H9 (cell line): ENCODE measurements around the gene WDR48. TPM values are rescaled to one million over a fixed set of nuclear protein-coding genes. Genes with fewer than 3 reads are reported as not detected.
A peak's percentile ranks its signal among the peaks of the same experiment; 100 is the strongest.

Experiments used
- DNase-seq: peaks from one replicate; pipeline ENCODE4 v3.0.0-alpha.2; 2017
- H2AFZ ChIP-seq: one replicate; pipeline ENCODE4 v1.6.1; 2013; ENCODE audit warnings: mild to moderate bottlenecking, low read length, control low read depth, moderate library complexity
- H2AK5ac ChIP-seq: 2 replicates; pipeline ENCODE4 v1.6.1; 2013; ENCODE audit warnings: low read length, control low read depth, mixed read lengths; ENCODE audit not compliant: insufficient read length
- H2BK120ac ChIP-seq: one replicate; pipeline ENCODE4 v1.6.1; 2013; ENCODE audit warnings: low read depth, mild to moderate bottlenecking, low read length, control low read depth, inconsistent platforms; ENCODE audit not compliant: poor library complexity, severe bottlenecking
- H2BK12ac ChIP-seq: 2 replicates; pipeline ENCODE4 v1.6.1; 2013; ENCODE audit warnings: low read length, control low read depth, mixed read lengths, low read depth; ENCODE audit not compliant: insufficient read length
- H2BK15ac ChIP-seq: 2 replicates; pipeline ENCODE4 v1.6.1; 2013; ENCODE audit warnings: low read depth, low read length, control low read depth
- H2BK20ac ChIP-seq: one replicate; pipeline ENCODE4 v1.6.1; 2013; ENCODE audit warnings: low read depth, mild to moderate bottlenecking, low read length, control low read depth, inconsistent platforms; ENCODE audit not compliant: poor library complexity, severe bottlenecking
- H2BK5ac ChIP-seq: 2 replicates; pipeline ENCODE4 v1.6.1; 2013; ENCODE audit warnings: low read length, control low read depth, mixed read lengths; ENCODE audit not compliant: insufficient read length
- H3K14ac ChIP-seq: 2 replicates; pipeline ENCODE4 v1.6.1; 2013; ENCODE audit warnings: low read length, control low read depth; ENCODE audit not compliant: insufficient read depth
- H3K18ac ChIP-seq: 2 replicates; pipeline ENCODE4 v1.6.1; 2013; ENCODE audit warnings: low read depth, mild to moderate bottlenecking, mixed read lengths, low read length, control low read depth; ENCODE audit not compliant: insufficient read length
- H3K23ac ChIP-seq: 2 replicates; pipeline ENCODE4 v1.6.1; 2013; ENCODE audit warnings: low read length, control low read depth, mixed read lengths, low read depth; ENCODE audit not compliant: insufficient read length
- H3K23me2 ChIP-seq: 2 replicates; pipeline ENCODE4 v1.6.1; 2013; ENCODE audit warnings: low read depth, mild to moderate bottlenecking, mixed read lengths, low read length, control low read depth; ENCODE audit not compliant: insufficient read length, poor library complexity, severe bottlenecking
- H3K27ac ChIP-seq: 2 replicates; pipeline ENCODE4 v1.5.1; 2013; ENCODE audit warnings: low read length, control low read depth, mixed read lengths, low read depth; ENCODE audit not compliant: insufficient read length
- H3K27me3 ChIP-seq: 2 replicates; pipeline ENCODE4 v1.6.1; 2013; ENCODE audit warnings: low read length, control low read depth, inconsistent platforms; ENCODE audit not compliant: insufficient read depth
- H3K4ac ChIP-seq: 2 replicates; pipeline ENCODE4 v1.6.1; 2013; ENCODE audit warnings: low read depth, mild to moderate bottlenecking, control low read depth, inconsistent platforms, low read length, moderate library complexity
- H3K4me1 ChIP-seq: 2 replicates; pipeline ENCODE4 v1.6.1; 2013; ENCODE audit warnings: low read length, control low read depth, inconsistent platforms; ENCODE audit not compliant: insufficient read depth
- H3K4me2 ChIP-seq: 2 replicates; pipeline ENCODE4 v1.6.1; 2013; ENCODE audit warnings: low read length, control low read depth, mixed read lengths; ENCODE audit not compliant: insufficient read length, insufficient read depth
- H3K56ac ChIP-seq: 2 replicates; pipeline ENCODE4 v1.6.1; 2013; ENCODE audit warnings: low read depth, mild to moderate bottlenecking, mixed read lengths, low read length, control low read depth; ENCODE audit not compliant: insufficient read length
- H3K79me1 ChIP-seq: 2 replicates; pipeline ENCODE4 v1.6.1; 2013; ENCODE audit warnings: low read depth, mild to moderate bottlenecking, moderate library complexity, low read length, control low read depth, inconsistent platforms; ENCODE audit not compliant: insufficient read depth, poor library complexity, severe bottlenecking
- H3K79me2 ChIP-seq: 2 replicates; pipeline ENCODE4 v1.6.1; 2013; ENCODE audit warnings: low read length, control low read depth, inconsistent platforms; ENCODE audit not compliant: insufficient read depth
- H3K9ac ChIP-seq: 2 replicates; pipeline ENCODE4 v1.6.1; 2013; ENCODE audit warnings: low read length, control low read depth, mixed read lengths; ENCODE audit not compliant: insufficient read length; ENCODE audit errors: extremely low read depth
- H3K9me3 ChIP-seq: one replicate; pipeline ENCODE4 v1.6.1; 2013; ENCODE audit warnings: low read depth, low read length, inconsistent platforms; ENCODE audit not compliant: control insufficient read depth
- H3T11ph ChIP-seq: one replicate; pipeline ENCODE4 v1.6.1; 2013; ENCODE audit warnings: mild to moderate bottlenecking, low read length, control low read depth, inconsistent platforms
- H4K20me1 ChIP-seq: one replicate; pipeline ENCODE4 v1.6.1; 2013; ENCODE audit not compliant: control insufficient read depth, insufficient read length, insufficient read depth
- H4K5ac ChIP-seq: 2 replicates; pipeline ENCODE4 v1.6.1; 2013; ENCODE audit warnings: low read depth, mild to moderate bottlenecking, mixed read lengths, low read length, control low read depth; ENCODE audit not compliant: insufficient read length
- H4K8ac ChIP-seq: replicated peaks from 2 replicates; pipeline ENCODE4 v1.6.1; 2013; ENCODE audit warnings: low read length, control low read depth, mixed read lengths, low read depth; ENCODE audit not compliant: insufficient read length
- H4K91ac ChIP-seq: 2 replicates; pipeline ENCODE4 v1.6.1; 2013; ENCODE audit warnings: low read depth, mild to moderate bottlenecking, moderate library complexity, mixed read lengths, low read length, control low read depth; ENCODE audit not compliant: insufficient read length
- H3K27ac Mint-ChIP-seq, 3 experiments: 2 replicates in 2 of 3; 3 replicates in 1 of 3; pipeline ENCODE4 v1.8.0; 2020 to 2021; ENCODE audit warnings: mixed read lengths in 3 of 3, mild to moderate bottlenecking in 1 of 3, moderate library complexity in 1 of 3
- H3K27me3 Mint-ChIP-seq: 2 replicates; pipeline ENCODE4 v1.8.0; 2021; ENCODE audit warnings: low read depth, mild to moderate bottlenecking, moderate library complexity, mixed read lengths
- H3K36me3 Mint-ChIP-seq, 3 experiments: 2 replicates in 2 of 3; 3 replicates in 1 of 3; pipeline ENCODE4 v1.8.0; 2020 to 2021; ENCODE audit warnings: low read depth in 3 of 3, mixed read lengths in 3 of 3; ENCODE audit not compliant: insufficient read depth in 1 of 3
- H3K4me1 Mint-ChIP-seq, 2 experiments: 2 replicates each; pipeline ENCODE4 v1.8.0; 2020; ENCODE audit warnings: mixed read lengths in 2 of 2
- H3K4me3 Mint-ChIP-seq, 2 experiments: 2 replicates in 1 of 2; 3 replicates in 1 of 2; pipeline ENCODE4 v1.8.0; 2020 to 2021; ENCODE audit warnings: mild to moderate bottlenecking in 2 of 2, mixed read lengths in 2 of 2, moderate library complexity in 1 of 2
- H3K9me3 Mint-ChIP-seq, 2 experiments: 2 replicates in 1 of 2; 3 replicates in 1 of 2; pipeline ENCODE4 v1.8.0; 2020; ENCODE audit warnings: mild to moderate bottlenecking in 2 of 2, mixed read lengths in 2 of 2, moderate library complexity in 1 of 2
- CTCF ChIP-seq: fragments of 200-600 bp; sonication (generic); conservative IDR thresholded peaks from 3 replicates; pipeline ENCODE4 v1.8.0; 2021; ENCODE audit warnings: antibody characterized with exemption, mild to moderate bottlenecking
- WGBS: extraction: QIAGEN DNeasy Blood & Tissue Kit; methylation state at CpG from one replicate; pipeline ENCODE4 v1.1.7; 2013; ENCODE audit warnings: missing lambda C conversion rate, low lambda C conversion rate, mixed read lengths; ENCODE audit not compliant: insufficient read length; ENCODE audit errors: extremely low coverage; 5-methylcytosine and 5-hydroxymethylcytosine counted together
- total RNA-seq: library from RNA; stranded (reverse); gene quantifications from 2 replicates; pipeline ENCODE4 v1.2.1, GENCODE V29; 2021

Gene WDR48
- total RNA-seq, 1 experiment from 2014 or later, result 52.7 TPM

DNA sequence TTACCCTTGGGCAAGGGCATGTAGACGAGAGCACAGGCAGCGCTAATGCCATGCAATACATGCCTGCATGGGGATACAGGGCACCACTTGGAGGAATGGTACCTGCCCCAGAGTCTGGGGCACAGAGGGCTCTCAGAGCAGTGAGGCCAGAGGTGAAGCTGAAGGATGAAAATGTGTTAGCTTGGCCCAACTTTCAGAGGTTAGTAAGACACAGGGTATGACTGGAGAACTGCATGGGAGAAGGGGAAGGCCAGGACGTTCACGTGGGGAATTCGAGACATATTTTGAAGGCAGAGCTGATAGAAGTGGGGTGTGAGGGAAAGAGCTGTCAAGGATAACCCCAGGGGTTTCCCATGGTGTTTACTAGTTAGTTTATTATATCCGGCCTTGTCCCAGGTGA lies 82.0 kb downstream of the WDR48 start:
- no peaks in the 10 kb centered on the region for H3K79me2 ChIP-seq
- Mint-ChIP-seq H3K4me1 (peaks cover 2 to 5% of the 10 kb centered on the region in 2 experiments; a peak in 1 of 4 replicates), H3K4me3 (no peak overlapping the region)

More for the DNA sequence above, 82.0 kb downstream of the WDR48 start:
- Histone ChIP-seq H2BK120ac (no peak overlapping the region), H3K56ac (no peak overlapping the region), H3K4me1 (no peaks in the 10 kb centered on the region), H4K5ac (no peak overlapping the region), H2BK5ac (no peak overlapping the region), H3K9ac (no peak overlapping the region), H3T11ph (no peak overlapping the region), H3K4me2 (no peak overlapping the region), H3K27ac (no peak overlapping the region), H3K14ac (no peak overlapping the region), H4K8ac (no peak overlapping the region), H2BK12ac (no peak overlapping the region), H4K91ac (no peak overlapping the region), H3K27me3 (no peaks in the 10 kb centered on the region), H3K23me2 (no peaks in the 10 kb centered on the region), H3K4ac (no peak overlapping the region), H4K20me1 (no peaks in the 10 kb centered on the region), H3K23ac (no peak overlapping the region), H3K9me3 (no peaks in the 10 kb centered on the region), H2BK20ac (no peak overlapping the region), H2AK5ac (no peak overlapping the region), H3K18ac (no peak overlapping the region), H2AFZ (no peak overlapping the region), H3K79me1 (no peaks in the 10 kb centered on the region), H2BK15ac (no peak overlapping the region)
- H3K9me3 Mint-ChIP-seq, result no peaks in the 10 kb centered on the region
- H3K27me3 Mint-ChIP-seq, result no peaks in the 10 kb centered on the region
- no CpG with 5 or more reads among the region's 6 CpGs for WGBS
- no peak for TF ChIP-seq CTCF
- no peaks in the 10 kb centered on the region for H3K36me3 Mint-ChIP-seq
- DNase-seq, result no peak
- peak overlapping the region in 1 of 3 experiments; percentile 25; a peak in 1 of 7 replicates for H3K27ac Mint-ChIP-seq
